Transverse colon (tissue), 4 donors: ENCODE results near the gene DCAF15. TPM values are rescaled to one million over a fixed set of nuclear protein-coding genes. Genes with fewer than 3 reads are reported as not detected.

Source experiments
- DNase-seq: peaks from one replicate; pipeline ENCODE4 v3.0.0-alpha.2; 2019
- H3K27ac ChIP-seq, 4 donors: fragments of 200-600 bp; sonication (generic); 2 replicates each; pipeline ENCODE4 v1.5.1; 2016 to 2018; ENCODE audit warnings: inconsistent platforms in 4 of 4
- H3K27me3 ChIP-seq: fragments of 200-600 bp; sonication (generic); 2 replicates; pipeline ENCODE4 v1.5.1; 2017; ENCODE audit warnings: inconsistent platforms
- H3K36me3 ChIP-seq, 4 donors: fragments of 200-600 bp; sonication (generic); 2 replicates each; pipeline ENCODE4 v1.5.1; 2017 to 2019; ENCODE audit warnings: inconsistent platforms in 4 of 4
- H3K4me1 ChIP-seq, 4 donors: fragments of 200-600 bp; sonication (generic); 2 replicates each; pipeline ENCODE4 v1.5.1; 2017 to 2020; ENCODE audit warnings: inconsistent platforms in 4 of 4
- H3K4me3 ChIP-seq, 4 donors: fragments of 200-600 bp; sonication (generic); 1 replicate in 1 of 4; 2 replicates in 3 of 4; pipeline versions ENCODE4 v1.5.1 to v1.6.1; 2017 to 2019; ENCODE audit warnings: inconsistent platforms in 4 of 4
- H3K9me3 ChIP-seq, 2 donors: fragments of 200-600 bp; sonication (generic); 2 replicates each; pipeline ENCODE4 v1.5.1; 2017 to 2019; ENCODE audit warnings: inconsistent platforms in 2 of 2
- EP300 ChIP-seq: sonication (generic); formaldehyde crosslinking; IDR thresholded peaks from one replicate; pipeline ENCODE4 v1.6.1; 2017; ENCODE audit warnings: antibody characterized with exemption, low read depth
- POLR2A ChIP-seq: fragments of 450-650 bp; IDR thresholded peaks from one replicate; pipeline ENCODE4 v1.6.1; 2016; ENCODE audit warnings: antibody characterized with exemption, mild to moderate bottlenecking, moderate library complexity
- POLR2AphosphoS5 ChIP-seq, 3 donors: sonication (generic); formaldehyde crosslinking; IDR thresholded peaks; one replicate each; pipeline ENCODE4 v1.6.1; 2016; ENCODE audit warnings: antibody characterized with exemption in 3 of 3
- WGBS, 2 donors: methylation state at CpG; one replicate each; pipeline ENCODE4 v1.1.5; 2018; ENCODE audit warnings: low coverage in 1 of 2; 5-methylcytosine and 5-hydroxymethylcytosine counted together
- in situ Hi-C, 4 donors: fragments of 200-750 bp; cut with MboI; loops; one replicate each; pipeline versions ENCODE4 v1.15.0 to v1.15.1; 2017; ENCODE audit warnings: low sequenced_read_pairs in 3 of 4, low pct_ligation_motif_present in 1 of 4, low pct_unique_long_range_greater_than_20kb in 1 of 4
- intact Hi-C: fragments of 100-400 bp; cut with DNase I; formaldehyde crosslinking; loops from one replicate; pipeline ENCODE4 v1.15.1; 2023; ENCODE audit warnings: low total_unique reads
- total RNA-seq, 4 donors: library from RNA; depleted of rRNA; stranded (reverse); fragments of >200 nt; gene quantifications; one replicate each; pipeline ENCODE4 v1.1.0, GENCODE V29; 2016
- TF ChIP-seq, protein P1 (sequence below), 5 experiments: fragments of 200-600 bp in 3 of 5; fragments of 450-650 bp in 2 of 5; sonication (generic) in 3 of 5; IDR thresholded peaks; 1 replicate in 2 of 5; 2 replicates in 3 of 5; pipeline ENCODE4 v1.5.1; 2016 to 2017; ENCODE audit warnings: antibody characterized with exemption in 5 of 5, inconsistent platforms in 3 of 5, mild to moderate bottlenecking in 2 of 5, moderate library complexity in 1 of 5

DCAF15 gene
- total RNA-seq, 4 donors from 2014 or later, result 26.2 to 61.7 (median 35.8) TPM

DNA sequence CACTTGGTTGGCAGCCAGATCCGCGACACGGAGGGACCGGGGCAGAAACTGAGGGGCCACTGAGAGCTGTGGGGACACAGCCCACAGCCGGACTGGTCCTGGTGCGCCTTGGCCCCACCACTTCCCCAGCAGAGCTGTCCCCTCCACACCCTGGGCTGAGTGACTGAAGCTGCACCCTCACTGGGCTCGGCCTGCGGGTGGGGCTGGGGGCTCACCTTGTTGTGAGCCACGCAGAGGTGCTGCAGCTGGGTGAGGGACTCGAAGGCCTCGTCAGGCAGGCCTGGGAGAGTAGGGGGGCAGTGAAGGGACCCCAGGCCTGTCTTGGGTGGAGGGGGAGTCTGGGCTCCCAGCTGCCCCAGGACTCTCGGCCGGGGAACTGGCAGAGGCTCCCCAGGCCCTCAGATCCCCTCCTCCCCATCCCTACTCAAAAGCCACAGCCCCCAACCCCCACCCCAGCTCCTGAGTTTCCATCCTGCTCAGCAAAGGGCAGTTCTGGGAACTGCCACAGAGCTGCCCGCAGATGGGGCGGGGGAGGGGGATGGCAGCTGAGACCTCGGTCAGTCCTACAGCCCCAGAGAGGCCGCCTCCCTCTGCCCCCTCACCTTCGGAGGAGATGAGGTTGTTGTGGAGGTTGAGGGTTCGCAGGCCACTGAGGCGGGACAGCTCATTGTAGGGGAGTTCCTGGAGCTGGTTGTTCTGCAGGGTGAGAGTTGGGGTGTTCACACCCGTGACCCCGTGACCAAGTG lies 16.4 kb upstream of the DCAF15 start:
- WGBS, 2 donors, result 74% methylated on average over 19 of the region's 22 CpGs; no CpG with 5 or more reads in 1 of the 2 donors
- DNase-seq, result no peak
- Histone ChIP-seq H3K9me3 (no peaks in the 10 kb centered on the region), H3K27ac (no peak overlapping the region), H3K27me3 (peaks cover 9% of the 10 kb centered on the region), H3K4me1 (no peaks in the 10 kb centered on the region), H3K36me3 (no peaks in the 10 kb centered on the region), H3K4me3 (no peak overlapping the region)
- intact Hi-C loops (no loop called here), in situ Hi-C loops (no loop called here)
- TF ChIP-seq, protein P1, sequence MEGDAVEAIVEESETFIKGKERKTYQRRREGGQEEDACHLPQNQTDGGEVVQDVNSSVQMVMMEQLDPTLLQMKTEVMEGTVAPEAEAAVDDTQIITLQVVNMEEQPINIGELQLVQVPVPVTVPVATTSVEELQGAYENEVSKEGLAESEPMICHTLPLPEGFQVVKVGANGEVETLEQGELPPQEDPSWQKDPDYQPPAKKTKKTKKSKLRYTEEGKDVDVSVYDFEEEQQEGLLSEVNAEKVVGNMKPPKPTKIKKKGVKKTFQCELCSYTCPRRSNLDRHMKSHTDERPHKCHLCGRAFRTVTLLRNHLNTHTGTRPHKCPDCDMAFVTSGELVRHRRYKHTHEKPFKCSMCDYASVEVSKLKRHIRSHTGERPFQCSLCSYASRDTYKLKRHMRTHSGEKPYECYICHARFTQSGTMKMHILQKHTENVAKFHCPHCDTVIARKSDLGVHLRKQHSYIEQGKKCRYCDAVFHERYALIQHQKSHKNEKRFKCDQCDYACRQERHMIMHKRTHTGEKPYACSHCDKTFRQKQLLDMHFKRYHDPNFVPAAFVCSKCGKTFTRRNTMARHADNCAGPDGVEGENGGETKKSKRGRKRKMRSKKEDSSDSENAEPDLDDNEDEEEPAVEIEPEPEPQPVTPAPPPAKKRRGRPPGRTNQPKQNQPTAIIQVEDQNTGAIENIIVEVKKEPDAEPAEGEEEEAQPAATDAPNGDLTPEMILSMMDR (IDR thresholded peaks at IDR 0.05), result no peak
- no peak for TF ChIP-seq POLR2A

DNA sequence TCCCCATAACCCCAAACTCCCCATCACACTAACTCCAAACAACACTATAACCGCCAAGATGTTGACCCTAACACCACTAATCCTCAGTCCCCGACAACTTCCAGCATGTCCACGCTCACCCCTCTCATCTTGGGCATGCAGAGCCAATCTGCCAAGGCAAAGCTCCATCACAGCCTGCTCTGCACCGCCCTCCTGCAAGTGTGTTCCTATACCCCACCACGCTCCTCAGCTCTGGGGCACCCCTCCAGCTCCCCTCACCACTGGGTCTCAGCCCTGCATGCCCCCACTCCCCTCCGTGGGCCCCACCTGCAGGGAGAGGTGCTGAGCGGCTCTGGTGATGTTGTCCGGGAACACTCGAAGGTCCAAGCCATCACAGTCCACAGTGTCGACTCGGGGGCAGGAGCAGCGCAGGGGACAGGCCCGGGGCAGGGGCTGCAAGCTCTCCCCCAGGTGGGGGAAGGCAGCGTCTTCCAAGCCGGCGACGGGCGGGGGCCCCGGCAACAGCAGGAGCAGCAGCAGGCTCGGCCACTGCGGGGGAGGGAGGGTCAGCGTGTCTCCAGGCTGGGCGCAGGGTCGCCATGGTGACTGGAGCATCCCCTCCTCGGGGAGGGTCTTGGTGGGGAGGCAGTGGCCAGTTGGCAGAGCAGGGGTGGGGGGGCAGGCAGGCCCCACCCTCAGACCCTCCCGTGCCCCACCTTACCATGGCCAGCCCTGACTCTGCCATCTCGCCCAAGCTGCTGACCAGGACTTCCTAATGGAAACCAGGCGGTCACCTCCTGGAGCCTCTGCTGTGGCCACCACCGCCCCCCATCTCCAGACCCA lies 14.6 kb upstream of the DCAF15 start:
- H3K27me3 ChIP-seq, result peaks cover 9% of the 10 kb centered on the region
- H3K27ac ChIP-seq, result no peak overlapping the region
- no peaks in the 10 kb centered on the region for H3K9me3 ChIP-seq
- in situ Hi-C loops (no loop called here), intact Hi-C loops (no loop called here)
- DNase-seq, result no peak
- no peaks in the 10 kb centered on the region for H3K4me1 ChIP-seq
- H3K4me3 ChIP-seq, result peak overlapping the region in 1 of 4 donors; percentile 9
- TF ChIP-seq, protein P1 (IDR thresholded peaks at IDR 0.05), result no peak
- TF ChIP-seq POLR2A (no peak), EP300 (no peak), POLR2AphosphoS5 (IDR thresholded peaks at IDR 0.05) (no peak)
- H3K36me3 ChIP-seq, result no peaks in the 10 kb centered on the region
- 33 to 52% methylated on average over 3 to 23 of the region's 29 CpGs for WGBS, 2 donors

DNA sequence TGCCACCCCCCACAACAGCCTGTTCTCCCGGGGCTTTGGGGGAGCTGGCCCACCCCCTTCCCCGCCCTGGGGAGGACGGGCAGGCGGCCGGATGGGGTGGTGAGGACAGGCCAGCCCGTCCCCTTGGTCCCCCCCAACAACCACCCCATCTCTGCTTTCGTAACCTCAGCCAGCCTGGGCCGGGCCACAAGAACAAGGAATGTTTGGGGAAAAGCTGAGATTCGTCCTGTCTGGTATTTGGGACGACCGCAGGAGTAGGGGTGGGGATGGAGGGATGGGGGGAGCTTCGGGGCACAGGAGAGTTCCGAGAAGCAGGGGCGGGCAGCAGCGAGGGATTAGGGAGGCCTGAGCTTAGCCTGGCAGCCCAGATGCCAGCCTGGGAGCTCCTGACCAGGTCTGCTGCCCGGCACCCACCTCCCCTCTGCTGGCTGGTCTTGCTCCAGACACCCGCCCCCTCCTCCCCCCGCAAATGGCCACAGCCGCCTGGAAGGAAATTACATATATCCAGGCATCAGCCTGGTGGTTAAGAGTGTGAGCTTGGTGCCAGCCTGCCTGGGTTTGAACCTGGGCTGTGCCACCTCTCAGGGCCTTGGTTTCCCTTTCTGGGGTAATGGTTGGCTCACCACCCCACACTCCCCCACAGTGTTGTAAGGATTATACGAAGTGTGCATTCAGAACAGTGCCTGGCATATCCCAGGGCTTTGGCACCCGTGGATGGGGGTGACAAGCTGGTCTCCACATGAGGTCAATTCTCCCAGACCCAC lies 13.8 kb upstream of the DCAF15 start, which contains the start of gene PODNL1:
PODNL1 (minus strand) TSS at position 117 of the 764 bp plus-strand sequence. CDS start 236 bp downstream, outside the sequence.
- H3K27ac ChIP-seq, result no peak within 1 kb of the TSS
- intact Hi-C loops, result no loop called here

More for the DNA sequence above, 13.8 kb upstream of the DCAF15 start, which contains the start of gene PODNL1:
- H3K9me3 ChIP-seq, result no peaks in the 10 kb centered on the region
- TF ChIP-seq, protein P1 (IDR thresholded peaks at IDR 0.05), result no peak
- TF ChIP-seq EP300 (no peak), POLR2A (no peak), POLR2AphosphoS5 (IDR thresholded peaks at IDR 0.05) (no peak)
- in situ Hi-C loops, result no loop called here
- peaks cover 9% of the 10 kb centered on the region for H3K27me3 ChIP-seq
- no peaks in the 10 kb centered on the region for H3K4me1 ChIP-seq
- peak within 1 kb of the TSS in 1 of 4 donors; percentile 9 for H3K4me3 ChIP-seq
- H3K36me3 ChIP-seq, result no peaks in the 10 kb centered on the region
- no peak for DNase-seq
- 45% methylated on average over 21 of the region's 21 CpGs; no CpG with 5 or more reads in 1 of the 2 donors for WGBS, 2 donors
